SK-N-SH treated with all-trans-retinoic acid at 6 μM for 48 hours (cell line): ENCODE data around the gene IVNS1ABP.
"Not testable (repeated sequence)": the region's sequence is repeated elsewhere in the genome, so short reads cannot be mapped to it uniquely, and the experiment has no call there.

ENCODE experiments used
- ATAC-seq: fragments of 200-7000 bp; cut with Tn5 transposase; 3 replicates; pipeline ENCODE4 v1.9.1; 2020; ENCODE audit warnings: mild to moderate bottlenecking, moderate library complexity
- ARNTL ChIP-seq: fragments of 450-650 bp; formaldehyde crosslinking; IDR thresholded peaks from 2 replicates; pipeline ENCODE4 v1.5.0; 2020; ENCODE audit warnings: low read depth, mild to moderate bottlenecking, moderate library complexity, borderline replicate concordance
- BACH2 ChIP-seq: fragments of 250-450 bp; sonication (Bioruptor Pico); IDR thresholded peaks from 2 replicates; pipeline ENCODE4 v1.9.0; 2021; ENCODE audit warnings: mild to moderate bottlenecking, borderline replicate concordance
- CREB5 ChIP-seq: fragments of 250-450 bp; sonication (Bioruptor Pico); IDR thresholded peaks from 2 replicates; pipeline ENCODE4 v1.5.1; 2020; ENCODE audit warnings: low read depth, mild to moderate bottlenecking, moderate library complexity
- CSDC2 ChIP-seq: fragments of 250-450 bp; sonication (Bioruptor Pico); IDR thresholded peaks from 2 replicates; pipeline ENCODE4 v1.5.0; 2020; ENCODE audit warnings: mild to moderate bottlenecking, moderate library complexity
- CSRNP3 ChIP-seq: fragments of 250-450 bp; sonication (Bioruptor Pico); IDR thresholded peaks from 2 replicates; pipeline ENCODE4 v1.5.1; 2021; ENCODE audit warnings: mild to moderate bottlenecking, moderate library complexity
- ESRRG ChIP-seq: fragments of 250-450 bp; sonication (Bioruptor Pico); IDR thresholded peaks from 2 replicates; pipeline ENCODE4 v1.6.1; 2021; ENCODE audit warnings: mild to moderate bottlenecking
- GLIS3 ChIP-seq: fragments of 250-450 bp; sonication (Bioruptor Pico); IDR thresholded peaks from 2 replicates; pipeline ENCODE4 v1.5.0; 2020; ENCODE audit warnings: mild to moderate bottlenecking, moderate library complexity
- OSR1 ChIP-seq: fragments of 250-450 bp; sonication (Bioruptor Pico); IDR thresholded peaks from 2 replicates; pipeline ENCODE4 v1.8.0; 2022; ENCODE audit warnings: moderate library complexity, mild to moderate bottlenecking, inconsistent platforms
- PATZ1 ChIP-seq: fragments of 250-450 bp; sonication (Bioruptor Pico); IDR thresholded peaks from 2 replicates; pipeline ENCODE4 v1.8.0; 2020; ENCODE audit warnings: mild to moderate bottlenecking, moderate library complexity, borderline replicate concordance
- POU6F1 ChIP-seq: fragments of 250-450 bp; sonication (Bioruptor Pico); IDR thresholded peaks from 2 replicates; pipeline ENCODE4 v1.8.0; 2021; ENCODE audit warnings: low read depth, mild to moderate bottlenecking, moderate library complexity, borderline replicate concordance
- RARB ChIP-seq: fragments of 250-450 bp; sonication (Bioruptor Pico); IDR thresholded peaks from 2 replicates; pipeline ENCODE4 v1.8.0; 2021; ENCODE audit warnings: mild to moderate bottlenecking, moderate library complexity
- SNAI2 ChIP-seq: fragments of 250-450 bp; sonication (Bioruptor Pico); IDR thresholded peaks from 2 replicates; pipeline ENCODE4 v1.5.0; 2020; ENCODE audit warnings: mild to moderate bottlenecking, moderate library complexity
- TCF4 ChIP-seq: fragments of 250-450 bp; sonication (Bioruptor Pico); IDR thresholded peaks from 2 replicates; pipeline ENCODE4 v1.8.0; 2021; ENCODE audit warnings: mild to moderate bottlenecking, moderate library complexity, borderline replicate concordance
- TSHZ2 ChIP-seq: fragments of 250-450 bp; sonication (Bioruptor Pico); IDR thresholded peaks from 2 replicates; pipeline ENCODE4 v1.5.0; 2020; ENCODE audit warnings: mild to moderate bottlenecking, moderate library complexity
- ZC3H10 ChIP-seq: fragments of 250-450 bp; sonication (Bioruptor Pico); IDR thresholded peaks from 2 replicates; pipeline ENCODE4 v1.5.1; 2021; ENCODE audit warnings: mild to moderate bottlenecking, moderate library complexity
- ZFP3 ChIP-seq: fragments of 250-450 bp; sonication (Bioruptor Pico); IDR thresholded peaks from 2 replicates; pipeline ENCODE4 v1.5.0; 2020; ENCODE audit warnings: mild to moderate bottlenecking, moderate library complexity
- ZFP30 ChIP-seq: fragments of 450-650 bp; formaldehyde crosslinking; IDR thresholded peaks from 2 replicates; pipeline ENCODE4 v1.5.0; 2022; ENCODE audit warnings: mild to moderate bottlenecking, moderate library complexity
- ZNF565 ChIP-seq: fragments of 450-650 bp; formaldehyde crosslinking; conservative IDR thresholded peaks from 2 replicates; pipeline ENCODE4 v1.5.0; 2020; ENCODE audit warnings: low read depth, mild to moderate bottlenecking, moderate library complexity
- ZNF70 ChIP-seq: fragments of 450-650 bp; formaldehyde crosslinking; IDR thresholded peaks from 2 replicates; pipeline ENCODE4 v1.5.0; 2020; ENCODE audit warnings: mild to moderate bottlenecking, moderate library complexity

IVNS1ABP gene

GRCh38 chr1:185258676-185259075 lies 58.4 kb downstream of the IVNS1ABP start (continued):
- no peak for TF ChIP-seq CREB5 (CRISPR knock-in tag)
- TF ChIP-seq ZFP3 (CRISPR knock-in tag), result no peak

- peak; percentile 95 for ATAC-seq
- TF ChIP-seq ZNF70 (CRISPR knock-in tag), result no peak
- no peak for TF ChIP-seq POU6F1 (CRISPR knock-in tag)
- no peak for TF ChIP-seq TCF4 (CRISPR knock-in tag)
- TF ChIP-seq ZFP30, result no peak
- no peak for TF ChIP-seq ARNTL (CRISPR knock-in tag)
- no peak for TF ChIP-seq ZFP3 (CRISPR knock-in tag)
- TF ChIP-seq TSHZ2, result no peak
- no peak for TF ChIP-seq ESRRG (CRISPR knock-in tag)
- no peak for TF ChIP-seq CSDC2 (CRISPR knock-in tag)
- TF ChIP-seq ZNF565, result no peak
- TF ChIP-seq ZC3H10 (CRISPR knock-in tag), result no peak
- no peak for TF ChIP-seq GLIS3 (CRISPR knock-in tag)
- no peak for TF ChIP-seq CREB5 (CRISPR knock-in tag)
- no peak for TF ChIP-seq OSR1
- TF ChIP-seq RARB (CRISPR knock-in tag), result no peak
- TF ChIP-seq CSRNP3 (CRISPR knock-in tag), result no peak
- TF ChIP-seq BACH2 (CRISPR knock-in tag), result no peak
- TF ChIP-seq PATZ1 (CRISPR knock-in tag), result no peak
- TF ChIP-seq SNAI2, result no peak
These were observed 59.2 kb downstream of the IVNS1ABP start for GRCh38 chr1:185257950-185258208.

- peak; percentile 76 for ATAC-seq
These were observed 59.7 kb downstream of the IVNS1ABP start for GRCh38 chr1:185257116-185257949.

GRCh38 chr1:185255595-185255994 lies 61.4 kb downstream of the IVNS1ABP start:
- not testable (repeated sequence) for ATAC-seq

GRCh38 chr1:185252404-185252803 lies 64.6 kb downstream of the IVNS1ABP start:
- not testable (repeated sequence) for ATAC-seq

- ATAC-seq, result not testable (repeated sequence)
These were observed 65.1 kb downstream of the IVNS1ABP start for GRCh38 chr1:185251928-185252327.
